ENCODE measurements around the gene SPSB1. TPM values are rescaled to one million over a fixed set of nuclear protein-coding genes. Genes with fewer than 3 reads are reported as not detected.

SPSB1 gene
- total RNA-seq, 4 donors from 2014 or later = 33.5 to 111 (median 76.3) TPM

DNA sequence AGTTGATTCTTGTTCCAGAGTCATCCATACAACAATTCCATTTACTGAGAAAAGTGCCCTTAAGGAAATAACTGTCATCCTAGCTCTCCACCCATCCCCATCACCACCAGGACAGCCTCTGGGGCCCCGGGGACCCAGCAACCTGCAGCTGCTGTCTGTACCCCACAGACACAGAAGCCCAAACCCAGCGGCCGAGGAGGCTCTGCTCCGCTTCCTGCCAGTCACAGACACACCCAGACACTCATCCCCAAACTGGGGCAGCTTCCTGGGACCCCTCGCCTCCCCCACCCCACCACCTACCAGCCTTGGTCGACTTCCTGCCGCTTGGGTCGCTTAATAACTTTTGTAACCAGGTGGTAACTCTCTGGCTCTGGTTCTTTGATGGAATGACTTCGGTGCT lies 125.0 kb downstream of the SPSB1 start:
- DNase-seq (ENCODE audit: low spot score) = no peak
- ATAC-seq (ENCODE audit: low FRiP score) = no peak
- TF ChIP-seq, protein P1, sequence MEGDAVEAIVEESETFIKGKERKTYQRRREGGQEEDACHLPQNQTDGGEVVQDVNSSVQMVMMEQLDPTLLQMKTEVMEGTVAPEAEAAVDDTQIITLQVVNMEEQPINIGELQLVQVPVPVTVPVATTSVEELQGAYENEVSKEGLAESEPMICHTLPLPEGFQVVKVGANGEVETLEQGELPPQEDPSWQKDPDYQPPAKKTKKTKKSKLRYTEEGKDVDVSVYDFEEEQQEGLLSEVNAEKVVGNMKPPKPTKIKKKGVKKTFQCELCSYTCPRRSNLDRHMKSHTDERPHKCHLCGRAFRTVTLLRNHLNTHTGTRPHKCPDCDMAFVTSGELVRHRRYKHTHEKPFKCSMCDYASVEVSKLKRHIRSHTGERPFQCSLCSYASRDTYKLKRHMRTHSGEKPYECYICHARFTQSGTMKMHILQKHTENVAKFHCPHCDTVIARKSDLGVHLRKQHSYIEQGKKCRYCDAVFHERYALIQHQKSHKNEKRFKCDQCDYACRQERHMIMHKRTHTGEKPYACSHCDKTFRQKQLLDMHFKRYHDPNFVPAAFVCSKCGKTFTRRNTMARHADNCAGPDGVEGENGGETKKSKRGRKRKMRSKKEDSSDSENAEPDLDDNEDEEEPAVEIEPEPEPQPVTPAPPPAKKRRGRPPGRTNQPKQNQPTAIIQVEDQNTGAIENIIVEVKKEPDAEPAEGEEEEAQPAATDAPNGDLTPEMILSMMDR (IDR thresholded peaks at IDR 0.05) = no peak

DNA sequence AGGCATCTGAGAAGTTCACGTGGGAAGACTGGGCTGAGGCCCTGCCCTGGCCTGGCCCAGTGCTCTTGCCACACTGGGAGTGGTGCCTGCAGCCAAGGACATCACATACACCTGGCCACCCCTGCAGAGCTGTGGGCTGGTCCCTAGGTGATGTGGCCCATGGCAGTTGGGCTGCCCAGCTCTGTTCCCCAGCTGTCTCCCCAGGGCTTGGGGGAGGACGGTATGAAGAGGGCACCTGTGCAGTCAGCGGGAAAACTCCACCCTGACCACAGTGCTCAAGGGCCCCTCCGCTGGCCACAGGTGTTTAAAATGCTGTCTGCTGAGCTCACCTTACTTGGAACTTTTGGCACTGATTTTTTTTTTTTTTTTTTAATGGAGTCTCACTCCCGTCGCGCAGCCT lies 126.2 kb downstream of the SPSB1 start:
- ATAC-seq (ENCODE audit: low FRiP score) (no peak), DNase-seq (ENCODE audit: low spot score) (no peak)
- TF ChIP-seq, protein P1 (IDR thresholded peaks at IDR 0.05) = no peak

Other genes starting within 250 kb of the SPSB1 start
- gene SLC2A5, start 223.3 kb upstream of the SPSB1 start, total RNA-seq = 1 to 10 TPM in 2 of 4 donors, under 1 TPM in 2; 0.32 to 7.9 (median 2.3) TPM
- 1 to 10 TPM; 1.6 to 8.8 (median 6.9) TPM for gene GPR157, start 163.8 kb upstream of the SPSB1 start, total RNA-seq
- gene H6PD, start 58.1 kb upstream of the SPSB1 start, total RNA-seq = 100 to 1,000 TPM in 1 of 4 donors, 10 to 100 TPM in 3; 75.5 to 142 (median 82.7) TPM
- 10 to 100 TPM; 15.6 to 25.8 (median 19.1) TPM for gene SLC25A33, start 246.6 kb downstream of the SPSB1 start, total RNA-seq

Measured in omental fat pad (tissue), 4 donors.